Aorta (tissue), 5 donors: Measurements from ENCODE around the gene MSL3. TPM values are rescaled to one million over a fixed set of nuclear protein-coding genes. Genes with fewer than 3 reads are reported as not detected.

Source experiments
- ATAC-seq: fragments of 200-7000 bp; cut with Tn5 transposase; one replicate; pipeline ENCODE4 v1.9.1; 2022; ENCODE audit warnings: moderate library complexity; ENCODE audit not compliant: low FRiP score
- DNase-seq, 2 donors: peaks; one replicate each; pipeline ENCODE4 v3.0.0-alpha.2; 2020
- H3K27ac ChIP-seq, 2 donors: one replicate each; pipeline ENCODE4 v1.5.1; 2013; ENCODE audit warnings: low read length in 2 of 2, mild to moderate bottlenecking in 2 of 2, moderate library complexity in 2 of 2, control low read depth in 1 of 2, inconsistent platforms in 1 of 2, low read depth in 1 of 2
- H3K27me3 ChIP-seq, 2 donors: one replicate each; pipeline ENCODE4 v1.6.1; 2013; ENCODE audit warnings: control low read depth in 1 of 2, low read length in 1 of 2, mild to moderate bottlenecking in 1 of 2, moderate library complexity in 1 of 2; ENCODE audit not compliant: insufficient read depth in 2 of 2, control insufficient read depth in 1 of 2
- H3K36me3 ChIP-seq, 2 donors: one replicate each; pipeline ENCODE4 v1.6.1; 2013; ENCODE audit warnings: control low read depth in 1 of 2, low read length in 1 of 2, mild to moderate bottlenecking in 1 of 2; ENCODE audit not compliant: insufficient read depth in 2 of 2, control insufficient read depth in 1 of 2
- H3K4me1 ChIP-seq, 2 donors: one replicate each; pipeline ENCODE4 v1.6.1; 2013; ENCODE audit warnings: low read length in 2 of 2, control low read depth in 1 of 2, mild to moderate bottlenecking in 1 of 2, moderate library complexity in 1 of 2; ENCODE audit not compliant: insufficient read depth in 2 of 2, control insufficient read depth in 1 of 2
- H3K4me3 ChIP-seq, 2 donors: one replicate each; pipeline ENCODE4 v1.5.1; 2013; ENCODE audit warnings: low read length in 2 of 2, control low read depth in 1 of 2, mild to moderate bottlenecking in 1 of 2
- H3K9me3 ChIP-seq: one replicate; pipeline ENCODE4 v1.6.1; 2013; ENCODE audit warnings: mild to moderate bottlenecking, low read length; ENCODE audit not compliant: control insufficient read depth
- WGBS, 2 donors: extraction: QIAGEN DNeasy Blood & Tissue Kit; methylation state at CpG; one replicate each; pipeline ENCODE4 v1.1.7; 2013; 5-methylcytosine and 5-hydroxymethylcytosine counted together
- intact Hi-C, 2 donors: fragments of 100-400 bp; cut with DNase I; formaldehyde crosslinking; loops; one replicate each; pipeline versions ENCODE4 v1.14.2 to v1.15.0; 2022
- polyA plus RNA-seq, 2 donors: library from polyadenylated mRNA; stranded (reverse); fragments of 200-250 nt; gene quantifications; one replicate each; pipeline ENCODE4 v1.2.3, GENCODE V29; 2013
- total RNA-seq, 2 donors: library from RNA; stranded (reverse); fragmentation: NEBNext Ultra II Directional; extraction: Animal tissue kit (Norgen Biotek cat#: 25700); gene quantifications; one replicate each; pipeline ENCODE4 v1.2.1, GENCODE V29; 2021
- donor health status: healthy with polysubstance abuse.
- donor health status: Bipolar disorder and iron deficiency.
- donor health status: DM: no; HTN: no; CAD: no.
- donor health status: DM: no; HTN: no; CAD: no.
- donor health status: DM: yes; HTN: yes; CAD: no.

The MSL3 gene
- total and polyA plus RNA-seq, 4 donors: 26.2 to 36.4 (median 32.8) TPM

- intact Hi-C loops: no loop called here
- ATAC-seq (no peak), DNase-seq (no peak)
- no peaks in the 10 kb centered on the region for H3K27me3 ChIP-seq
- no peak overlapping the region for H3K27ac ChIP-seq
- H3K4me3 ChIP-seq: no peak overlapping the region
- no peaks in the 10 kb centered on the region for H3K4me1 ChIP-seq
- H3K36me3 ChIP-seq: no peaks in the 10 kb centered on the region
- H3K9me3 ChIP-seq: no peaks in the 10 kb centered on the region
- 64 to 95% methylated on average over 3 of the region's 3 CpGs for WGBS, 2 donors
These were observed 17.2 kb upstream of the MSL3 start for GRCh38 chrX:11740794-11741193.

DNA sequence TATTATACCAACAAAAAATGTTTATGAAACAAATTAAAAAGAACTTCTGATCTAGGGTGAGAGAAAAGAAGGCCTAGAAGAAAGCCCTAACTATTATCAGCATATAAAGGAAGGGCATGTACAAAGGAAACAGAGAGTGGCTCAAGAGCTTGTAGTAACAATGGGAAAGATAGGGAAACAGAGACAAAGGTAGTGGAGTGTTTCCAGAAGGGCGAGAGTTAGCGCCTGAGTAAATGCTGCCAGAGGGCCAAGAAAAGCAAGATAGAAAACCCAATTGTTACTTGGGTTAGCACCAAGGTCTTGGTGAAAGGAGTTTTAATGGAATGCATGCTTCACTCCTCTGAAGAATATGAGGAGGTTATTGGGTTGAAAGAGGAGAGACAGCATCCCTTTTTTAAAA is 16.5 kb upstream of the MSL3 start:
- ATAC-seq (no peak), DNase-seq (no peak)
- no peaks in the 10 kb centered on the region for H3K36me3 ChIP-seq
- no peaks in the 10 kb centered on the region for H3K4me1 ChIP-seq
- WGBS, 2 donors: 11 to 37% methylated on average over 2 of the region's 2 CpGs
- H3K4me3 ChIP-seq: no peak overlapping the region
- H3K9me3 ChIP-seq: no peaks in the 10 kb centered on the region
- H3K27me3 ChIP-seq: no peaks in the 10 kb centered on the region
- H3K27ac ChIP-seq: no peak overlapping the region
- intact Hi-C loops: no loop called here

DNA sequence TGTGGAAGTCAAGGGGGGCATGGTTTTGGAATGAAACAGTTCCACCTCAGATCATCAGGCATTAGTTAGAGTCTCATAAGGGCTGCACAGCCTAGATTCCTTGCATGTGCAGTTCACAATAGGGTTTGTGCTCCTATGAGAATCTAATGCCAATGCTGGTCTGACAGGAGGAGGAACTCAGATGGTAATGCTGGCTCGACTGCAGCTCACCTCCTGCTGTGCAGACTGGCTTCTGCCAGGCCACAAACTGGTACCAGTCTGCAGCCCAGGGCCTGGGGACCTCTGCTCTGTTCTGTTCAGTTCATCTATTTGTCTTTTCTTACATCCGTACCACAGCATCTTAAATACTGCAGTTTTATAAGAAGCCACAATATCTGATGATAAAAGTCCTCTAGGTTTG is 12.2 kb upstream of the MSL3 start:
- intact Hi-C loops: no loop called here
- no peak overlapping the region for H3K4me3 ChIP-seq
- H3K27me3 ChIP-seq: no peaks in the 10 kb centered on the region
- no peak overlapping the region for H3K27ac ChIP-seq
- no peaks in the 10 kb centered on the region for H3K9me3 ChIP-seq
- H3K36me3 ChIP-seq: no peaks in the 10 kb centered on the region
- WGBS, 2 donors: 75 to 82% methylated on average over 2 of the region's 2 CpGs
- no peaks in the 10 kb centered on the region for H3K4me1 ChIP-seq
- ATAC-seq: no peak
- no peak for DNase-seq

- WGBS, 2 donors: 53 to 90% methylated on average over 4 of the region's 4 CpGs
- Histone ChIP-seq H3K36me3 (no peaks in the 10 kb centered on the region), H3K4me1 (no peaks in the 10 kb centered on the region), H3K27ac (no peak overlapping the region), H3K27me3 (no peaks in the 10 kb centered on the region), H3K4me3 (no peak overlapping the region), H3K9me3 (no peaks in the 10 kb centered on the region)
- intact Hi-C loops: no loop called here
- DNase-seq (no peak), ATAC-seq (no peak)
These were observed 8.0 kb upstream of the MSL3 start for GRCh38 chrX:11750046-11750445.

GRCh38 chrX:11750694-11751093 is 7.3 kb upstream of the MSL3 start:
- ATAC-seq (no peak), DNase-seq (no peak)
- no peaks in the 10 kb centered on the region for H3K27me3 ChIP-seq
- intact Hi-C loops: no loop called here
- no peaks in the 10 kb centered on the region for H3K9me3 ChIP-seq
- no peak overlapping the region for H3K4me3 ChIP-seq
- WGBS, 2 donors: 72 to 93% methylated on average over 4 of the region's 4 CpGs
- H3K4me1 ChIP-seq: no peaks in the 10 kb centered on the region
- H3K27ac ChIP-seq: no peak overlapping the region
- H3K36me3 ChIP-seq: no peaks in the 10 kb centered on the region

DNA sequence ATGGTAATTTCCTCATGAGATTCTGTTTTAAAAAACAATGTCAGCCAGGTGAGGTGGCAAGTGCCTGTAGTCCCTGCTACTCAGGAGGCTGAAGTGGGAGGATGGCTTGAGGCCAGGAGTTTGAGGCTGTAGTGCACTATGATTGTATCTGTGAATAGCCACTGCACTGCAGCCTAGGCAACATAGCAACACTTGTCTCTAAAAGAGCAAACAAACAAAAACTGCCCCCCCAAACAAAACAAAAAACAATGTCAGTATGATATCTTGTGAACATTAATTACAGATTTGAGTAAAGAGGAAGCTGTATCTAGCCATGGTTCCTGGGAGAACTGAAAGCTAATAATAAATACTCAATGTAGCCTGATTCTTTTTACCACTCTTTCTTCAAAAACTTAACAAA is 6.8 kb upstream of the MSL3 start:
- ATAC-seq (no peak), DNase-seq (no peak)
- Histone ChIP-seq H3K27me3 (no peaks in the 10 kb centered on the region), H3K4me3 (no peak overlapping the region), H3K4me1 (no peaks in the 10 kb centered on the region), H3K36me3 (no peaks in the 10 kb centered on the region), H3K9me3 (no peaks in the 10 kb centered on the region), H3K27ac (no peak overlapping the region)
- intact Hi-C loops: no loop called here

- no peak overlapping the region for H3K4me3 ChIP-seq
- no peaks in the 10 kb centered on the region for H3K27me3 ChIP-seq
- ATAC-seq (no peak), DNase-seq (no peak)
- H3K27ac ChIP-seq: no peak overlapping the region
- 90 to 98% methylated on average over 2 of the region's 2 CpGs for WGBS, 2 donors
- no peaks in the 10 kb centered on the region for H3K36me3 ChIP-seq
- no peaks in the 10 kb centered on the region for H3K4me1 ChIP-seq
- no peaks in the 10 kb centered on the region for H3K9me3 ChIP-seq
- intact Hi-C loops: no loop called here
These were observed 4.4 kb upstream of the MSL3 start for GRCh38 chrX:11753668-11754067.

DNA sequence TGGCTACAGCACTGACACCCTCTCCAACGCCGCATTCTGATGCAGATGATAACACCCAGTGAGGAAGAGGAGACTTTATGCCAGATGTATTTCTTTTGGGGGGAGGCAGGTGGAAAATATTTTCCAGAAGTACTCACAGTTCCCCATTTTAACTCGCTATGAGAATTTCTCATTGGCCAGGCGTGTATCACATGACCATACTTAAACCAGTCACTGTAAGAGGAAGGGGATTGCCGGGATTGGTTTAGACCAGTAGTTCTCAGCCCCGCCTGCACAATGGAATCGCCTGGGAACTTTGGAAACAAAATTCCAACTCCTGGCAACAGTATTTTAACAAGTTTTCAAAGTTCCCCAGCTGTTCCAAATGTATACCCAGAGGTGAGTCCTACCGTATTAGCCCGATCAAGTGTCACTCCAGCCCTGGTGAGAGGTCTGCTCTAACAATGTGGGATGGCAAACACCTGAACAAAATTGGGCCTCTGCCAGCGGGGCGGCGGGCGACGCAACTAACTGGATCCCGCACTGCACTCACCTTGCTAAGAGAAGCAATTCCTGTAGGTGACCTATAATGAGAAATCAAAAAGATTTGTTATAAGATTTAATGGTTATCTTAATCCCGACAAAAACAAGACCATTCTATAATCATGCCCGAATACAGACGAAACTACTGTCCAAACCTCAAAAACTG is 2.9 kb upstream of the MSL3 start:
- 85 to 94% methylated on average over 18 of the region's 18 CpGs for WGBS, 2 donors
- no peak for ATAC-seq
- intact Hi-C loops: no loop called here

DNA sequence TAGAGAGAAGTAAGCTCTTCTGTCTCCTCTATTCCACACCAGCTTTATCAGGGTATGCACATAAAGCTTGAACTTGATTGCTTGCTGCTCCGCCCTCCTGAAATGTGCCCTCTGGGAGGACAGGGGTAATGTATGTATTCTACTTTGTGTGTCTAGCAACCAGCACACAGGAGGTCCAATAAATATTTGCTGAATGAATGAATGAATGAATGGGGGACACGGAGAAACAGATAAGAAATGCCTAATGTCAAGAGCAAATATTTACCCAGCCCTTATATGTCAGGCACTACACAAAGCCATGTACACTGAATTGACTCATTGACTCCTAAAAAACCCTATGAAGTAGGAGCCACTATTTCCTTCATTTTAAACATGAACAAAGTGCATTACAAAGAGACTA is 2.3 kb upstream of the MSL3 start:
- Histone ChIP-seq H3K9me3 (no peaks in the 10 kb centered on the region), H3K36me3 (no peaks in the 10 kb centered on the region), H3K27ac (no peak overlapping the region), H3K4me3 (no peak overlapping the region), H3K4me1 (no peaks in the 10 kb centered on the region), H3K27me3 (no peaks in the 10 kb centered on the region)
- WGBS, 2 donors: 53 to 60% methylated on average over 2 of the region's 2 CpGs
- ATAC-seq (no peak), DNase-seq (no peak)
- intact Hi-C loops: no loop called here

More for the DNA sequence above, 2.9 kb upstream of the MSL3 start:
- Histone ChIP-seq H3K27ac (no peak overlapping the region), H3K36me3 (no peaks in the 10 kb centered on the region), H3K4me3 (no peak overlapping the region), H3K9me3 (no peaks in the 10 kb centered on the region), H3K27me3 (no peaks in the 10 kb centered on the region), H3K4me1 (no peaks in the 10 kb centered on the region)
- no peak for DNase-seq
